GM19193 (cell line): ENCODE data around the gene PRR23E.

Experiments used
- POLR2A ChIP-seq: IDR thresholded peaks from 4 replicates; pipeline ENCODE4 v1.6.1; 2011; ENCODE audit not compliant: insufficient read depth, insufficient read length; ENCODE audit errors: extremely low read depth

The PRR23E gene

DNA sequence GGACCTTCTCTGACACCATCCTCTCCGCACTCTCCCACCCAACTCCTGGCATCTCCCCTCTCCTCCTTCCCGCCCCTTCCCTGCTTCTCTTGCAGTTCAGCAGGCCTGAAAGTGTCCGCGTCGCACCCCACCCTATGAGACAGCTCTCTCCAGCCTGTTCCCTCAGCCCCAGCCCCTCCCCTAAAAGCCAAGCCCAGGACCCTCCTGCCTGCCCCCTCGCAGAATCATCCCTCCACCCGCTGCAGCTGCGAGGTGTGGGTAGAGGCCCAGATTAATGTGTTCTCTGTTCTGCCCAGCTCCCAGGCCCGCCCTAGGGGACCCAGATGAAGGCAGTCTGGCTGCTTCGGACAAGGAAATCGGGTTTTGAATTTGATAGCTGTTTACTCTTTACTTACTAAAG, 410 bp downstream of the PRR23E start:
- TF ChIP-seq POLR2A, result no peak

DNA sequence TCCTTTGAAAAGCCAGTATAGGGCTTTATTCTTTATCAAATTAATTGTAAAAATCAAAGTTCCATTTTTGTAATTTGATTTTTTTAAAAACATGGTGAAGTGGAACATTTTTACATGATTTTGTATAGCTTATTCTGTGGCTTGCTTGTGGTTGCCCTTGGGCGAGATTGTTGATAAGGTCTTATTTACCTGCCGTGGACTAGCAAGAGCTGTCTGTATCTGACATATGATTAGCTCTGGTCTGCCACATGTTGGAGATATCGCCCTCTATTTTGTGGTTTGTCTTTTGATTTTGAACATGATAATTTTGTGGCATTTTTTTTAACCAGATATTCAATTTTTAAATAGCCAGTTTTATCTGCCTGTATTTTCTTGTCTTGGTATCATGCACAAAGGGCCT, 844 bp downstream of the PRR23E start:
- TF ChIP-seq POLR2A, result no peak

DNA sequence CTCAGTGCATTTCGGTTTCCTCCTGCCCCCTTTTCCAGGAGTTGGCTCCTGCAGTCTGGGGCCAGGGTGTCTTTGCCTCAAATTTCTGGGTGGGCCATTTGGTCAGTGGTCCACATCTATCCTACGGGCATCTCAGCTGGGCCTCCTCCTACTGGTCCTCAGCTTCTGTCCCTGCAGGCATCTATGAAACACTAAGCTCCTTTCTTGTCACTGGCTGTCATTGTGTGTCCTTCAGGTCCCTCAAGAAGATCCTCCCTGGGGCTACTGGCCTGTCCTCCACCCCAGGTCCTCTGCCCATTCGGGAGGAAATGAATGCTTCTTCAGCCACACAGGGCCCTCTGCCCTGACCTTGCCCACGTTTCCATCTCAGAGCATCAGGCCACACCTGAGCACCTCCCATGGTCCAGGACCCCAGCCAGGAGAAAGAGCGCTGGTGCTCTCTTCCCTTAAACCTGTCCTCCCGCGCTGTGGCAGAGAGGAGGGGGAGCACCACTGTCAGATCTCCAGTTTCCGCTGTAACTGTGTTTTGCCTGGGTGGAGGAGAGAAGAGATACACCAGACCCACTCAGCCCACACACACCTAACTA, 1.8 kb downstream of the PRR23E start:
- TF ChIP-seq POLR2A, result no peak

DNA sequence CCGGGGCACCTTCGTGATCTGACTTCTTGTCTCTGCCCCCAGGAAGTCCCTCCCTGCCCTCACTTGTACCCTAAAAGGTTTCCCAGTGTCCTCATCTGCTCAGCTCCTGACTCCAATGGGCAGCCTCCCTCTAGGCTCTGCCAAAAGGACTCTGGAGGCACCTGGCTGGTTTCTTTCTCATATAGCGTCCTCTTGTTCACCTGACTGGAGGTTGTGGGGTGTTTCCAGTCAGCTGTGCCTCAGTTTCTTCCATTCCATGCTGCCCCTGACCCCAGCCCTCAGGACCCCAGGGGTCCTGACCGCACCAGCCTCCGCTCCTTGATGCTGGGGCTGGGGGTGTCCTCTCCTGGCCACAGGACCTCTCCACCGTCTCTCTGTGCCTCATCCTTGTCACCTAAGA, 2.5 kb downstream of the PRR23E start:
- no peak for TF ChIP-seq POLR2A

- no peak for TF ChIP-seq POLR2A
These were observed 3.1 kb downstream of the PRR23E start for GRCh38 chr3:127196002-127196401.

DNA sequence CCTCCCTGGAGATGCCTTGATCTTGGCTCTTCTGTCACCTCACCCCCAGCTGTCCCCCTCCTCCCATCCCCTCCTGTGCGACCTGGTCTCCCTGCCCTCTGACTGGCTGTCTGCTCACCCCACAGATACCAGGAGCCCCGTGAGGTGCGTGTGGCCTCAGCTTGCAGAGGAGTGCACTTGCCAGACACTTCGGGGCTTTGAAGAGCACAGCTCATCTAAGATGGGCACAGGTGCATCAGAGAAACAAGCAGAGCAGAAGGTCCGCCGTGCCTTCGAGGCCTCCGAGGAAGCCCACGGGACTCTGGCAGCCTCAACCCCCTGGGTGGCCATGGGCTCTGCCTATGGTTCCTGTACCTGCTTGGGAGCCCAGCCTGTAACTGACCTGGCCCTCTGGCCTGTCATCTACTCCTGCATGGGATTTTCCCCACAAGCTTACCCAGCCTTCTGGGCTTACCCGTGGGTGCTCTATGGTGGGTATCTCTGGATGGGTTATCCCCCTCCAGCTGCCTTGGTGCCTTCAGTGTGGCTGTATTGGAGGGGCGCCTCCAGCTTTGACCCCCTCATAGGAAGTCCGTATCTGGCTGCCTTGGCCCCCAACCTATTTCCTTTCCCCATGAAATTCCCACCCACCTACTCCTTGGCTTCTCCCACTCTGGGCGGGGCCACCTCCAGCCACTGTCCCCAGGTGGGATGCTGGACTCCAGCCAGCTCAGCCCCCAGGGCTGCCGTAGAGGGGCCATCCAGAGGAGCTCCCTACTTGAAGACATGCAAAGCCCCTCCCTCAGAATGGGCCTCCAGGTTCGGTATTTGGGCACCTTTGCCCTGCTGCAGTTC, 3.8 kb downstream of the PRR23E start:
- TF ChIP-seq POLR2A, result no peak

DNA sequence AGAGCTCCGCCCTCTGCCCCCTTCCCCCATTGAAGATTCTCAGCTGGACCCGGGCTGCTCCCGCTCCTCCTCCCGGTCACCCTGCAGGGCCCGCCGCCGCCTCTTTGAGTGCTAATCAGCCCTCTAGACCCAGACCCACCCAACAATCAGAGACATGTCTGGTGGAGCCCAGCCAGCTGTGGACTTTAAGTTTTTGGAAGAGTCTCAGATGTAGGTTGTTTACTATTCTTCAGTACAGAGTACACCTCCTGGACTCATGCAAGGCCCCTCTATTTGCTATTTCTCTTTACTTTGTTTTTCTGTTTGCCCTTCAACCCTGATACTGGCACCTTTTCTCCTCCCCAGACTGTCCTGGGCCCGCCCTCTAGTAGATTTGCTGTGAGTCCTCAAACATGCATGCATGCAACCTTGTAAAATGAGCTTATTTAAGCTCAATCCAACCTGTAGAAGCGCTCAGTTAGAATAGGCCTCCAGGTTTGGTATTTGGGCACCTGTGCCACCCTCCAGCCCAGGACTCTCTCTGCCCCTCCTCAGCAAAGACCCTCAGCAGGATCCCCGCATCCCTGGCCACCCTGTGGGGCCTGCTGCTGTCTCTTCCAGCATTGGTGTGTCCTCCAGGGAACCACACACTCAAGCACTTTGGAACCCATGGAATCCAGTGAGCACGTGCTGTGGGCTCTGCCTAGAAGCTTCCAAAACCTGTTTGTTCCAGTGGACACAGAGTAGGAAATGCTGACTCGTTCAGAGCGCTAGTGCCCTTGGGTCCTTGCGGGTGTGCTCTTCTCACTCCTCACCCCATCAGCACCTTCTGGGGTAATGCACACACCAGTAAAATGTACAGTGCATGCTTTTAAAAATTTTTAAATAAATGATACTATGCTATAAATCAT, 4.6 kb downstream of the PRR23E start:
- TF ChIP-seq POLR2A, result no peak

DNA sequence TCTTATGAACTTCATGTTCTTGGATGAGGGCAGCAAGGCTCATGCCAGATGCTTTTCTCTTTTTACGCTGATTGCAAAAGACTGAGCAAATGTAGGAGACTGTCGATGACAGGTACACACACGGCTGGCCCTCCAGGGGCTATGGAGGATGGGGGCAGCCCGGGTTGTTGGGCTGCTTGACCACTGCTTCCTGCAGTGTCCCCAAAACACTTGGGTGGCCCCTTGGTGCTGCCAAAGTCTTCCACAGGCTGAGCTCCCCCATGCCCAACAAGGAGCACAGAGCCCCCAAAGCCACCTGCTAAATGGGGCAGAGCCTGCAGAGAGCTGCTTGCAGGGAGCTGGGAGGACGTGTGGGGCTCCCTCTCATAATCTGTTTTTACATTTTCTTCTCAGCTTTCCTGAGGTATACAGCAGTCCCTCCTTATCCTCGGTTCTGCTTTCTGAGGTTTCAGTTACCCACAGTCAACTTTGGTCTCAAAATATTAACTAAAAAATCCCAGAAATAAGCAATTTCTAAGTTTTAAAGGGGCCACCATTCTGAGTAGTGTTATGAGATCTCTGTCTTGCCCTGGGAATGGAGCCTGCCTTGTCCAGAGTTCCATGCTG, 7.3 kb downstream of the PRR23E start:
- no peak for TF ChIP-seq POLR2A

DNA sequence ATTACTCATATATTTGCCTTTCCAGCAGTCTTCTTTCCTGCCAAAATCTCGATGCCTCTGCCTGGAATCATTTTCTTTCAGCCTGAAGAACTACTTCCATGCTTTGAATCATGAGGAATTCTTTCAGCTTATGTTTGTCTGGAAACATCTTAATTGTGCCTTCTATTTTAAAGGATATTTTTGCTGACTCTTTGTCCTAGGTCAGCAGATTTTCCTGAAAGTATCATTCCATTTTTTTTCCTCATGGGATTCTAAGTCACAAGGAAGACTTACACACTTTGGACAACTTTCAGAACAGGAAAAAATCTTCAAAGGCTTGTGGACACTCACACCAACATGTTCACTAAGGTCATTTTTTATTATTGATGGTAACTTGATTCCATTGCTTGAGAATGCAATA, 10.1 kb downstream of the PRR23E start:
- TF ChIP-seq POLR2A, result no peak

GRCh38 chr3:127204841-127205582, 12.1 kb downstream of the PRR23E start:
- TF ChIP-seq POLR2A, result no peak

- no peak for TF ChIP-seq POLR2A
These were observed 13.2 kb downstream of the PRR23E start for GRCh38 chr3:127206154-127206553.

DNA sequence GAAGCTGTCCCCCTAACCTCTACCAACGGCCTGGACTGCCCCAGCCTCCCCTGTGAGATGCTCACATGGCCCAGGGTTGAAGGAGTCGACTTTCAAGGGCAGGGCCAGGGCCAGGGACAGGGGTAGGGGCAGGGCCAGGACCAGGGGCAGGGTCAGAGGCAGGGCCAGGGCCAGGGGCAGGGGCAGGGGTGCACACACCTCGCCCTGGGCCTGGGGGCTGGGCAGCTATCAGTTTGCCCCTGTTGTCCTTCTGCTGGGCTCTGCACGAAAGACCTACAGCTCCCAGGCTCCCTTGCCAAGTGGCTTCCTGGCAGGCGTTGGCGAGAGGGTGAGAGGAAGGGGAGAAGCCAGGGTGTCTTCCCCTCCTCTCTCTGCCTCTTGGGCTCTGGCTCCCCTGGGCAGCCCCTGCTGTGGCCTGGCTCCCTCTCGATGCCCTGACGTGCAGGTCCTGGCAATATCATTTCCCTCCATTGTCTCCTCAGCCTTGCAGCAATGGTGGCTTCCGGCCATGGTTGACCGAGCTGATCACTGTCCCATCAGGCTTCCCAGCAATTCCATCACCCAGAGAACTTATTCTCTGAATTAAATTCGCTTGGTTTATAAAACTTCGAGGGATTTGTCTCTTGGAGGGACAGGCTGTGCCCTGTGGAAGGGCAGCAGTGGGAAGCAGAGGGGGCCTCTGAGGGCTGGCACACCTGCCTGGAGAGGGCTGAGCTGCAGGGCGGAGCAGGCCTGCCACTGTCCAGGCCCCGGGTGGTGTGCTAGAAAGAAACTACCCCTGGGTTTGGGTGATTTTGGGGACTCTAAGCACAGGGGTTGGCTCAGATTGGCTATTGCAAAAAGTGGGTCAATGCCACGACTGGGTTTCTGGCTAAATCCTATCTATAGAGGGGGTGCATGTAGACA, 13.9 kb downstream of the PRR23E start:
- TF ChIP-seq POLR2A, result no peak

GRCh38 chr3:127207727-127208482, 15.0 kb downstream of the PRR23E start:
- no peak for TF ChIP-seq POLR2A

DNA sequence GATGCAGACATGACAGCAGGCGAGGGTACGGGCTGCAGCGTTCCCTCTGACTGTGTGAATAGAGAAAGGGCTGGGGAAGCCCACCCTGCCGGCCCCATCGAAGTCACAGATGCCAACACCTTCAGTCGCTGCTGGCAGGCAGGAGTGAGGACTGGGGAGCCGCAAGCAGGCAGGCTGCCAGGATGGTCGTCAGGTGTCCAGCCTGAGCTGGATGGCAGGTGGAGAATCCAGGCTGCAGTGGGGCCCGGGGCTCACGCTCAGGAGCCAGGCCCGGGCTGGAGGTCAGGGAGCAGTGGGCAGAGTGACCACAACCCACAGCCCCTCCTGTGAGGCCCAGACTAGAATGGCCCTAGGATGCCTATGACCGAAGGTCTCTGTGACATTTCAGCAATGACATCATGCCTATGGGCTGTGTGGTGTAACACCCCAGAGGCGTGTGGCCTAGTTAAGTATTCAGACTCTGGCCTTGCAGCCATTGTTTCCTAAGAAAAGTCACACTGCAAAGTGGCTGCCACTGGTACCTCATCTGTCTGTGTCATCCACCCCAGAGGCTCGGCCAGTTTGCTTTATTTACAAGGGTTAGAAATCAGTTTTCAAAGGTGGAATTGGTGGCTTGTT, 15.7 kb downstream of the PRR23E start:
- no peak for TF ChIP-seq POLR2A
